Peyer's patch (tissue), 4 donors: Measurements from ENCODE around the gene HORMAD1. TPM values are rescaled to one million over a fixed set of nuclear protein-coding genes. Genes with fewer than 3 reads are reported as not detected.
"Not testable (repeated sequence)": the region's sequence is repeated elsewhere in the genome, so short reads cannot be mapped to it uniquely, and the experiment has no call there.

Experiments
- DNase-seq, 3 donors: peaks; one replicate each; pipeline ENCODE4 v3.0.0-alpha.2; 2017 to 2019
- H3K27ac ChIP-seq, 4 donors: fragments of 200-600 bp; sonication (generic); one replicate each; pipeline ENCODE4 v1.5.1; 2016 to 2019
- H3K27me3 ChIP-seq, 2 donors: fragments of 200-600 bp; sonication (generic); one replicate each; pipeline ENCODE4 v1.5.1; 2019
- H3K36me3 ChIP-seq, 3 donors: fragments of 200-600 bp; sonication (generic); one replicate each; pipeline ENCODE4 v1.5.1; 2016 to 2019
- H3K4me1 ChIP-seq, 4 donors: fragments of 200-600 bp; sonication (generic); one replicate each; pipeline ENCODE4 v1.5.1; 2016 to 2019
- H3K4me3 ChIP-seq, 4 donors: fragments of 200-600 bp; sonication (generic); 1 replicate in 3 of 4; 2 replicates in 1 of 4; pipeline ENCODE4 v1.5.1; 2016 to 2019; ENCODE audit warnings: mild to moderate bottlenecking in 1 of 4
- H3K9me3 ChIP-seq, 4 donors: fragments of 200-600 bp; sonication (generic); one replicate each; pipeline ENCODE4 v1.5.1; 2016 to 2019; ENCODE audit warnings: mild to moderate bottlenecking in 1 of 4
- CTCF ChIP-seq, 6 experiments: fragments of 450-650 bp in 4 of 6; fragments of 200-600 bp in 2 of 6; sonication (generic) in 1 of 6; IDR thresholded peaks; one replicate each; pipeline ENCODE4 v1.5.1; 2017 to 2019; ENCODE audit warnings: antibody characterized with exemption in 6 of 6, mild to moderate bottlenecking in 3 of 6, moderate library complexity in 1 of 6
- POLR2A ChIP-seq, 2 donors: fragments of 450-650 bp; IDR thresholded peaks; one replicate each; pipeline ENCODE4 v1.5.1; 2017; ENCODE audit warnings: antibody characterized with exemption in 2 of 2, mild to moderate bottlenecking in 2 of 2, moderate library complexity in 2 of 2
- small RNA-seq, 2 donors: library from RNA; depleted of rRNA; stranded (forward); fragments of <200 nt; gene quantifications; one replicate each; pipeline ENCODE3, GENCODE V24; 2016
- total RNA-seq, 4 donors: library from RNA; depleted of rRNA; stranded (reverse); fragments of >200 nt; gene quantifications; one replicate each; pipeline ENCODE4 v1.1.0, GENCODE V29; 2016

HORMAD1 gene
- total RNA-seq, 4 donors from 2014 or later = 1.6 to 4.1 TPM; not detected in 2

GRCh38 chr1:150661156-150661555, 59.5 kb downstream of the HORMAD1 start:
- TF ChIP-seq POLR2A (IDR thresholded peaks at IDR 0.05) (no peak), CTCF (IDR thresholded peaks at IDR 0.05) (no peak)
- Histone ChIP-seq H3K4me3 (no peak overlapping the region), H3K36me3 (peaks cover 0 to 63% (median 4%) of the 10 kb centered on the region in 3 donors), H3K9me3 (no peaks in the 10 kb centered on the region), H3K27me3 (no peaks in the 10 kb centered on the region), H3K27ac (no peak overlapping the region), H3K4me1 (no peaks in the 10 kb centered on the region)
- no peak for DNase-seq

- no peak overlapping the region for H3K4me3 ChIP-seq
- no peak overlapping the region for H3K27ac ChIP-seq
- peaks cover 0 to 63% (median 4%) of the 10 kb centered on the region in 3 donors for H3K36me3 ChIP-seq
- no peaks in the 10 kb centered on the region for H3K9me3 ChIP-seq
- no peaks in the 10 kb centered on the region for H3K4me1 ChIP-seq
- DNase-seq = no peak
- TF ChIP-seq POLR2A (IDR thresholded peaks at IDR 0.05) = no peak
- no peak for TF ChIP-seq CTCF (IDR thresholded peaks at IDR 0.05)
- H3K27me3 ChIP-seq = no peaks in the 10 kb centered on the region
Observed at GRCh38 chr1:150660584-150660983, 60.1 kb downstream of the HORMAD1 start.

- H3K27me3 ChIP-seq, H3K9me3 ChIP-seq, H3K4me1 ChIP-seq, H3K27ac ChIP-seq, DNase-seq, H3K4me3 ChIP-seq: not testable (repeated sequence)
- H3K36me3 ChIP-seq = peaks cover 0 to 46% (median 4%) of the 10 kb centered on the region in 3 donors
Observed at GRCh38 chr1:150657064-150657463, 63.6 kb downstream of the HORMAD1 start.

GRCh38 chr1:150654635-150655034, 66.1 kb downstream of the HORMAD1 start:
- DNase-seq, H3K27ac ChIP-seq: not testable (repeated sequence)

GRCh38 chr1:150650193-150650592, 70.5 kb downstream of the HORMAD1 start:
- Histone ChIP-seq H3K4me3 (no peak overlapping the region), H3K4me1 (no peaks in the 10 kb centered on the region), H3K27me3 (no peaks in the 10 kb centered on the region), H3K27ac (peak overlapping the region in 2 of 4 donors; percentile 15 to 58), H3K36me3 (peaks cover 0 to 39% (median 0%) of the 10 kb centered on the region in 3 donors), H3K9me3 (no peaks in the 10 kb centered on the region)
- TF ChIP-seq CTCF (IDR thresholded peaks at IDR 0.05) (peak in 3 of 6 experiments; percentile 12 to 14 (median 12)), POLR2A (IDR thresholded peaks at IDR 0.05) (no peak)
- DNase-seq = peak in 2 of 3 donors; percentile 63 to 68

More at GRCh38 chr1:150654635-150655034, 66.1 kb downstream of the HORMAD1 start:
- H3K9me3 ChIP-seq, H3K27me3 ChIP-seq, H3K4me3 ChIP-seq, H3K4me1 ChIP-seq: not testable (repeated sequence)
- H3K36me3 ChIP-seq = peaks cover 0 to 21% (median 0%) of the 10 kb centered on the region in 3 donors

- Histone ChIP-seq H3K4me1 (no peaks in the 10 kb centered on the region), H3K36me3 (peaks cover 0 to 40% (median 0%) of the 10 kb centered on the region in 3 donors), H3K27ac (peak overlapping the region in 1 of 4 donors; percentile 13), H3K27me3 (no peaks in the 10 kb centered on the region), H3K4me3 (no peak overlapping the region), H3K9me3 (no peaks in the 10 kb centered on the region)
- no peak for DNase-seq
- TF ChIP-seq POLR2A (IDR thresholded peaks at IDR 0.05) (no peak), CTCF (IDR thresholded peaks at IDR 0.05) (no peak)
Observed at GRCh38 chr1:150649441-150650075, 71.1 kb downstream of the HORMAD1 start.

Small RNA genes within 50 kb of the gene (small RNA-seq; reads per million reads assigned to genes)
- gene RNU6-1042P = 0 reads per million in 2 donors

Other genes with a start within 250 kb of the HORMAD1 start
- 10 to 100 TPM in 3 of 4 donors, 1 to 10 TPM in 1; 7.7 to 15.4 (median 12.3) TPM for gene TARS2, start 233.5 kb downstream of the HORMAD1 start, total RNA-seq
- gene ECM1, start 212.8 kb downstream of the HORMAD1 start, total RNA-seq = 10 to 100 TPM in 2 of 4 donors, 1 to 10 TPM in 2; 1.4 to 11.6 (median 9.6) TPM
- gene FALEC, start 205.1 kb downstream of the HORMAD1 start, total RNA-seq = not detected
- gene ADAMTSL4, start 171.5 kb downstream of the HORMAD1 start, total RNA-seq = 10 to 100 TPM in 3 of 4 donors, 1 to 10 TPM in 1; 2.3 to 28.9 (median 15.3) TPM
- gene MCL1, start 141.3 kb downstream of the HORMAD1 start, total RNA-seq = 100 to 1,000 TPM; 102 to 154 (median 140) TPM
- gene ENSA, start 91.3 kb downstream of the HORMAD1 start, total RNA-seq = 100 to 1,000 TPM; 173 to 231 (median 206) TPM
- gene GOLPH3L, start 23.7 kb downstream of the HORMAD1 start, total RNA-seq = 10 to 100 TPM; 23.1 to 41.3 (median 35.3) TPM
- 100 to 1,000 TPM in 3 of 4 donors, 10 to 100 TPM in 1; 97.4 to 146 (median 133) TPM for gene CTSS, start 44.9 kb upstream of the HORMAD1 start, total RNA-seq
- 10 to 100 TPM; 13.7 to 50.7 (median 22.4) TPM for gene CTSK, start 87.4 kb upstream of the HORMAD1 start, total RNA-seq
- gene ARNT, start 155.7 kb upstream of the HORMAD1 start, total RNA-seq = 10 to 100 TPM; 37.7 to 62.7 (median 48.2) TPM
- gene CTXND2, start 166.2 kb upstream of the HORMAD1 start, total RNA-seq = not detected
- 100 to 1,000 TPM in 1 of 4 donors, 10 to 100 TPM in 3; 28.2 to 106 (median 61.5) TPM for gene SETDB1, start 205.5 kb upstream of the HORMAD1 start, total RNA-seq